Panc1 (cell line): Measurements from ENCODE around the gene ZNF410.

ENCODE experiments used
- POLR2AphosphoS5 ChIP-seq: IDR thresholded peaks from 2 replicates; pipeline ENCODE4 v1.6.1; 2012; ENCODE audit warnings: mild to moderate bottlenecking, low read depth, low read length, moderate library complexity
- TCF7L2 ChIP-seq: IDR thresholded peaks from 2 replicates; pipeline ENCODE4 v1.6.1; 2011; ENCODE audit warnings: mild to moderate bottlenecking, low read depth, low read length, inconsistent platforms
- TF ChIP-seq, protein P1 (sequence below): fragments of 450-650 bp; IDR thresholded peaks from 2 replicates; pipeline ENCODE4 v1.5.1; 2017; ENCODE audit warnings: mild to moderate bottlenecking
- TF ChIP-seq, protein P2 (sequence below), 2 experiments: IDR thresholded peaks; 2 replicates each; pipeline ENCODE4 v1.6.1; 2011 to 2012; ENCODE audit warnings: low read depth in 2 of 2, control low read depth in 1 of 2, low read length in 1 of 2, mild to moderate bottlenecking in 1 of 2, moderate library complexity in 1 of 2; ENCODE audit not compliant: insufficient read depth in 1 of 2

DNA sequence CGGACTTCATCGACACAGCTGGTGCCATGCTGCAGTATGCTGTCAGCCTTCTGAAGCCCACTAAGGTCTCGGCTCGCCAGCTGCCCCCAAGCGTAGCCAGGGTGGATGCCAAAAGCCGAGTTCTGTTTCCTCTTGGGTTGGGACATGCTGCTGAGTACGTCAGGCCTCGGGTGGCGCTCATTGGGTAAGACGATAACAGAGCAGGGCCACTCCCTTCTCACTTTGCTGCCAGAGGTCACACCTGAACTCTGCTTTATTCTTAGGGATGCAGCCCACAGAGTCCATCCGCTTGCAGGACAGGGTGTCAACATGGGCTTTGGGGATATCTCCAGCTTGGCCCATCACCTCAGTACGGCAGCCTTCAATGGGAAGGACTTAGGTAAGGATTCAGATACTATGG lies 74.5 kb downstream of the ZNF410 start:
- TF ChIP-seq, protein P1, sequence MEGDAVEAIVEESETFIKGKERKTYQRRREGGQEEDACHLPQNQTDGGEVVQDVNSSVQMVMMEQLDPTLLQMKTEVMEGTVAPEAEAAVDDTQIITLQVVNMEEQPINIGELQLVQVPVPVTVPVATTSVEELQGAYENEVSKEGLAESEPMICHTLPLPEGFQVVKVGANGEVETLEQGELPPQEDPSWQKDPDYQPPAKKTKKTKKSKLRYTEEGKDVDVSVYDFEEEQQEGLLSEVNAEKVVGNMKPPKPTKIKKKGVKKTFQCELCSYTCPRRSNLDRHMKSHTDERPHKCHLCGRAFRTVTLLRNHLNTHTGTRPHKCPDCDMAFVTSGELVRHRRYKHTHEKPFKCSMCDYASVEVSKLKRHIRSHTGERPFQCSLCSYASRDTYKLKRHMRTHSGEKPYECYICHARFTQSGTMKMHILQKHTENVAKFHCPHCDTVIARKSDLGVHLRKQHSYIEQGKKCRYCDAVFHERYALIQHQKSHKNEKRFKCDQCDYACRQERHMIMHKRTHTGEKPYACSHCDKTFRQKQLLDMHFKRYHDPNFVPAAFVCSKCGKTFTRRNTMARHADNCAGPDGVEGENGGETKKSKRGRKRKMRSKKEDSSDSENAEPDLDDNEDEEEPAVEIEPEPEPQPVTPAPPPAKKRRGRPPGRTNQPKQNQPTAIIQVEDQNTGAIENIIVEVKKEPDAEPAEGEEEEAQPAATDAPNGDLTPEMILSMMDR = no peak
- TF ChIP-seq, protein P2, sequence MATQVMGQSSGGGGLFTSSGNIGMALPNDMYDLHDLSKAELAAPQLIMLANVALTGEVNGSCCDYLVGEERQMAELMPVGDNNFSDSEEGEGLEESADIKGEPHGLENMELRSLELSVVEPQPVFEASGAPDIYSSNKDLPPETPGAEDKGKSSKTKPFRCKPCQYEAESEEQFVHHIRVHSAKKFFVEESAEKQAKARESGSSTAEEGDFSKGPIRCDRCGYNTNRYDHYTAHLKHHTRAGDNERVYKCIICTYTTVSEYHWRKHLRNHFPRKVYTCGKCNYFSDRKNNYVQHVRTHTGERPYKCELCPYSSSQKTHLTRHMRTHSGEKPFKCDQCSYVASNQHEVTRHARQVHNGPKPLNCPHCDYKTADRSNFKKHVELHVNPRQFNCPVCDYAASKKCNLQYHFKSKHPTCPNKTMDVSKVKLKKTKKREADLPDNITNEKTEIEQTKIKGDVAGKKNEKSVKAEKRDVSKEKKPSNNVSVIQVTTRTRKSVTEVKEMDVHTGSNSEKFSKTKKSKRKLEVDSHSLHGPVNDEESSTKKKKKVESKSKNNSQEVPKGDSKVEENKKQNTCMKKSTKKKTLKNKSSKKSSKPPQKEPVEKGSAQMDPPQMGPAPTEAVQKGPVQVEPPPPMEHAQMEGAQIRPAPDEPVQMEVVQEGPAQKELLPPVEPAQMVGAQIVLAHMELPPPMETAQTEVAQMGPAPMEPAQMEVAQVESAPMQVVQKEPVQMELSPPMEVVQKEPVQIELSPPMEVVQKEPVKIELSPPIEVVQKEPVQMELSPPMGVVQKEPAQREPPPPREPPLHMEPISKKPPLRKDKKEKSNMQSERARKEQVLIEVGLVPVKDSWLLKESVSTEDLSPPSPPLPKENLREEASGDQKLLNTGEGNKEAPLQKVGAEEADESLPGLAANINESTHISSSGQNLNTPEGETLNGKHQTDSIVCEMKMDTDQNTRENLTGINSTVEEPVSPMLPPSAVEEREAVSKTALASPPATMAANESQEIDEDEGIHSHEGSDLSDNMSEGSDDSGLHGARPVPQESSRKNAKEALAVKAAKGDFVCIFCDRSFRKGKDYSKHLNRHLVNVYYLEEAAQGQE (IDR thresholded peaks at IDR 0.05; ENCODE audit: insufficient read depth in 1 of 2, low read depth in 2 of 2, low read length in 1 of 2) = no peak
- TF ChIP-seq TCF7L2 (no peak), POLR2AphosphoS5 (no peak)
